Prostate gland (tissue), 2 donors: ENCODE results near the gene GABPA. TPM values are rescaled to one million over a fixed set of nuclear protein-coding genes. Genes with fewer than 3 reads are reported as not detected.

Source experiments
- DNase-seq: peaks from one replicate; pipeline ENCODE4 v3.0.0-alpha.2; 2019; ENCODE audit warnings: low spot score
- H3K27ac ChIP-seq, 2 donors: fragments of 200-600 bp; sonication (generic); 2 replicates each; pipeline ENCODE4 v1.5.1; 2017 to 2019
- H3K27me3 ChIP-seq: fragments of 200-600 bp; sonication (generic); replicated peaks from 2 replicates; pipeline ENCODE4 v1.5.1; 2019; ENCODE audit not compliant: insufficient read depth
- H3K36me3 ChIP-seq, 2 donors: fragments of 200-600 bp; sonication (generic); 1 replicate in 1 of 2; 2 replicates in 1 of 2; pipeline versions ENCODE4 v1.5.1 to v1.8.1; 2017 to 2019
- H3K4me1 ChIP-seq: fragments of 200-600 bp; sonication (generic); replicated peaks from 2 replicates; pipeline ENCODE4 v1.5.1; 2019
- H3K4me3 ChIP-seq, 2 donors: fragments of 200-600 bp; sonication (generic); 2 replicates each; pipeline ENCODE4 v1.5.1; 2017 to 2019
- H3K9me3 ChIP-seq: fragments of 200-600 bp; sonication (generic); 2 replicates; pipeline ENCODE4 v1.5.1; 2017
- POLR2A ChIP-seq: fragments of 450-650 bp; IDR thresholded peaks from one replicate; pipeline ENCODE4 v1.6.1; 2016; ENCODE audit warnings: antibody characterized with exemption, mild to moderate bottlenecking
- POLR2AphosphoS5 ChIP-seq: sonication (generic); formaldehyde crosslinking; IDR thresholded peaks from one replicate; pipeline ENCODE4 v1.6.1; 2017; ENCODE audit warnings: antibody characterized with exemption
- WGBS: methylation state at CpG from one replicate; pipeline ENCODE4 v1.1.5; 2018; 5-methylcytosine and 5-hydroxymethylcytosine counted together
- intact Hi-C: fragments of 100-400 bp; cut with DNase I; formaldehyde crosslinking; loops from one replicate; pipeline ENCODE4 v1.14.2; 2022
- total RNA-seq, 2 donors: library from RNA; depleted of rRNA; stranded (reverse); fragments of >200 nt; gene quantifications; one replicate each; pipeline ENCODE4 v1.1.0, GENCODE V29; 2016
- TF ChIP-seq, protein P1 (sequence below), 4 experiments: fragments of 200-600 bp in 2 of 4; fragments of 450-650 bp in 2 of 4; sonication (generic) in 2 of 4; IDR thresholded peaks; 1 replicate in 3 of 4; 2 replicates in 1 of 4; pipeline ENCODE4 v1.5.1; 2016 to 2019; ENCODE audit warnings: antibody characterized with exemption in 4 of 4, mild to moderate bottlenecking in 2 of 4, moderate library complexity in 2 of 4

Gene GABPA
- total RNA-seq, 2 donors from 2014 or later: 18.9 to 19.9 TPM

DNA sequence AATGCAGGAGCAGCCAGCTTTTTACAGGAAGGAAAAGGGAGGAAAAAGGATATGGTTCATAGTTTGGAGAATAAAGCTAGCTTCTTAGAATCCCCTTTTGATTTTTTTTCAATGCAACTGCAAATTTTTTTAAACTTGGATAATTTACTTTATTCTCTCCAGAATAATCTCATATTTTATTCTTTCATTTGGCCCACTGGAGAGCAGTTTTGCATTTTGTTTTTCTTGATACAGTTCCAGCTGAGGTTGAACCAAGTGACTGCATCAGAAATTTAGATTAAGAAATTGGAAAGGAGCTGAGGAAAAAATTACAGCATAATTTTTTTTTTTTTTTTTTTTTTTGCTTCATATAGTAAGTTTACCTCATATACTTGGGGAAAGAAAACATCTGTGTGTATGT, 22.8 kb downstream of the GABPA start:
- intact Hi-C loops: no loop called here
- Histone ChIP-seq H3K36me3 (no peaks in the 10 kb centered on the region), H3K9me3 (no peaks in the 10 kb centered on the region), H3K27me3 (no peaks in the 10 kb centered on the region), H3K27ac (no peak overlapping the region), H3K4me1 (no peaks in the 10 kb centered on the region), H3K4me3 (no peak overlapping the region)
- no peak for DNase-seq
- no peak for TF ChIP-seq POLR2A
- no peak for TF ChIP-seq POLR2AphosphoS5
- TF ChIP-seq, protein P1, sequence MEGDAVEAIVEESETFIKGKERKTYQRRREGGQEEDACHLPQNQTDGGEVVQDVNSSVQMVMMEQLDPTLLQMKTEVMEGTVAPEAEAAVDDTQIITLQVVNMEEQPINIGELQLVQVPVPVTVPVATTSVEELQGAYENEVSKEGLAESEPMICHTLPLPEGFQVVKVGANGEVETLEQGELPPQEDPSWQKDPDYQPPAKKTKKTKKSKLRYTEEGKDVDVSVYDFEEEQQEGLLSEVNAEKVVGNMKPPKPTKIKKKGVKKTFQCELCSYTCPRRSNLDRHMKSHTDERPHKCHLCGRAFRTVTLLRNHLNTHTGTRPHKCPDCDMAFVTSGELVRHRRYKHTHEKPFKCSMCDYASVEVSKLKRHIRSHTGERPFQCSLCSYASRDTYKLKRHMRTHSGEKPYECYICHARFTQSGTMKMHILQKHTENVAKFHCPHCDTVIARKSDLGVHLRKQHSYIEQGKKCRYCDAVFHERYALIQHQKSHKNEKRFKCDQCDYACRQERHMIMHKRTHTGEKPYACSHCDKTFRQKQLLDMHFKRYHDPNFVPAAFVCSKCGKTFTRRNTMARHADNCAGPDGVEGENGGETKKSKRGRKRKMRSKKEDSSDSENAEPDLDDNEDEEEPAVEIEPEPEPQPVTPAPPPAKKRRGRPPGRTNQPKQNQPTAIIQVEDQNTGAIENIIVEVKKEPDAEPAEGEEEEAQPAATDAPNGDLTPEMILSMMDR (IDR thresholded peaks at IDR 0.05): no peak

DNA sequence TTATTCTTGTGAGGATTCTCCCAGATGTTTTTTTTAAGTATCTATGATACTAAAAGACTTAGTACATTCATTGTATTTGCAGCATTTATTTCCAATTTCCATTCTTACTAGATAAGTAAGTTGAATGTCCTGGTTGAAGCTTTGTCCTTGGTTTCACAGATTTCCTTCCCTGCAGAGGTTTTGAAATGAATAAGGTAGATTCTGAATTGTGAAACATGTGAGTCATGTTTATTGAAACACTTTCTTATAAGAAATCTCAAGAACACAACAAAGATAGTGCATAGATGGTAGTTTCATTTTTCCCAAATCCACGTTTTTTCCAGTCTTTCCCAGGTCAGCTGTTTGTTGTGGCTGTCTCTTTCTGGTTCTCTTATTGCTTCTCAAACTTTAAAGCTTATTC, 24.8 kb downstream of the GABPA start:
- no peaks in the 10 kb centered on the region for H3K36me3 ChIP-seq
- intact Hi-C loops: no loop called here
- no peaks in the 10 kb centered on the region for H3K27me3 ChIP-seq
- H3K4me1 ChIP-seq: no peaks in the 10 kb centered on the region
- 86% methylated on average over 1 of the region's 1 CpG for WGBS
- TF ChIP-seq POLR2A (no peak), POLR2AphosphoS5 (no peak)
- no peak for DNase-seq
- no peak overlapping the region for H3K27ac ChIP-seq
- no peak overlapping the region for H3K4me3 ChIP-seq
- H3K9me3 ChIP-seq: no peaks in the 10 kb centered on the region

DNA sequence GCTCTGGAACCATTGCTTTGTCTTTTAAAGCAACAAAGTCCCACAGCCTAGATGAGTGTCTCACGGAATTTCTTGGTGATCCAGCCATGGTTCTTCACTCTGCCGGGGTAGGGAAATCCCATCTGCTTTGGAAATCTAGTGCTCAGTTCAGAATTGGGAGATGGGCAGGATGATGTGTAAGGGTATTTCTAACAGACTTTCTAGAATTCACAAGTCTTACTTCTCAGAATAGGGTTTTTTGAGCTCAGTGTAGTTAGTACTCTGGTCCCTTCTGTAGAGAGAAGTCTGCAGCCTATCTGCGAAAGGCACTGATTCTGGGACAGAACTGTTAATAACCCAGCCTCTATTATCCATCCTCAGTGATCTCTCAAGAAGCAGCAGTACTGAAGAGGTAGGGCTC, 25.3 kb downstream of the GABPA start:
- intact Hi-C loops: no loop called here
- Histone ChIP-seq H3K27ac (no peak overlapping the region), H3K27me3 (no peaks in the 10 kb centered on the region), H3K4me1 (no peaks in the 10 kb centered on the region), H3K4me3 (no peak overlapping the region), H3K36me3 (no peaks in the 10 kb centered on the region), H3K9me3 (no peaks in the 10 kb centered on the region)
- WGBS: 98% methylated on average over 3 of the region's 3 CpGs
- TF ChIP-seq POLR2AphosphoS5 (no peak), POLR2A (no peak)
- TF ChIP-seq, protein P1 (IDR thresholded peaks at IDR 0.05): no peak
- DNase-seq: no peak

DNA sequence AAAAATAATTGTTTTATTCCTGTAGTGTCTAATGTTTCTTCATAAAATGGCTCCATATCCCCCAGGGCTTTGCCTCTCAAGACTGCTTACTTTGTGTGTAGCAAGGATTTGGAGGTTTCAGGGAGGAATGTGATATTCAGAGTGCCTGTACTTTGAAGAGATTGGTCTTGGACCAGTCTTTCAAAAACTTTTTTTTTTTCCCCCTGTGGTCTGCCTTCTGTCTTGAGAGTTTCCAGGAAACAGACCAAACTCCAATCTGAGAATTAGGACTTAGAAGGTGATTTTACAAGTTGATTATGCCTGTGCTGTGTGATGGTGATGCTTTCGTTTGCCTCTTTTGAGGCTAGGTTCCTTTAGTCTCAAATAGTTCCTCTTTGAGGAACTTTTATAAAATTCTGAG, 25.9 kb downstream of the GABPA start:
- no peaks in the 10 kb centered on the region for H3K36me3 ChIP-seq
- intact Hi-C loops: no loop called here
- DNase-seq: no peak

DNA sequence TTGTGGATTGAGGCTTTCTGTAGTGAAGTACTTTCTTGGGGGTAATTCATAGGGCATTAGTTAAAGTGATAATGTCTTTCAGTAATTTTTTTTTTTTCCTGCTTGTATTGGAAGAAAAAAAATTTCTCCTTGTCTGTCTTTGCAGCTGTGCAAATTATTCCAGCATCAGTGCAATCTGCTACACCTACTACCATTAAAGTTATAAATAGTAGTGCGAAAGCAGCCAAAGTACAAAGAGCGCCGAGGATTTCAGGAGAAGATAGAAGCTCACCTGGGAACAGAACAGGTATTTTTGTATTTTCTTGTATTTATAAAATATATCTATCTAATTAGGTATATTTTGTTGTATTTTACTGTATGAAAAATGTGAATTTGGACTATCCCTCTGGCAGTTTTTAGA, 29.3 kb downstream of the GABPA start:
- intact Hi-C loops: no loop called here
- no peaks in the 10 kb centered on the region for H3K36me3 ChIP-seq
- no peak for DNase-seq
- H3K27ac ChIP-seq: no peak overlapping the region
- no peaks in the 10 kb centered on the region for H3K4me1 ChIP-seq
- TF ChIP-seq, protein P1 (IDR thresholded peaks at IDR 0.05): no peak
- TF ChIP-seq POLR2AphosphoS5 (no peak), POLR2A (no peak)
- H3K4me3 ChIP-seq: no peak overlapping the region
- no peaks in the 10 kb centered on the region for H3K27me3 ChIP-seq
- H3K9me3 ChIP-seq: no peaks in the 10 kb centered on the region
- WGBS: 89% methylated on average over 3 of the region's 3 CpGs

More for the DNA sequence above, 25.9 kb downstream of the GABPA start:
- no peaks in the 10 kb centered on the region for H3K9me3 ChIP-seq
- H3K27ac ChIP-seq: no peak overlapping the region
- TF ChIP-seq POLR2A: no peak
- no peak for TF ChIP-seq POLR2AphosphoS5
- TF ChIP-seq, protein P1 (IDR thresholded peaks at IDR 0.05): no peak
- WGBS: 91% methylated on average over 1 of the region's 1 CpG
- H3K4me1 ChIP-seq: no peaks in the 10 kb centered on the region
- no peaks in the 10 kb centered on the region for H3K27me3 ChIP-seq
- no peak overlapping the region for H3K4me3 ChIP-seq
